Measurements from ENCODE around the gene SLC24A4. TPM values are rescaled to one million over a fixed set of nuclear protein-coding genes. Genes with fewer than 3 reads are reported as not detected.

SLC24A4 gene
- total and polyA plus RNA-seq, 2 of the 4 experiments (the other 2 are of a cell fraction): not detected

GRCh38 chr14:92464156-92464555 is 141.2 kb downstream of the SLC24A4 start:
- Histone ChIP-seq H3K4ac (ENCODE audit: low read depth, low read length) (no peak overlapping the region), H4K8ac (ENCODE audit: low read depth in 2 of 2, low read length in 2 of 2) (no peak overlapping the region), H3K79me1 (ENCODE audit: low read depth in 1 of 2, low read length in 2 of 2) (no peaks in the 10 kb centered on the region), H4K5ac (ENCODE audit: low read depth, low read length) (no peak overlapping the region), H3K4me2 (ENCODE audit: low read depth, low read length) (no peak overlapping the region), H3K4me3 (ENCODE audit: insufficient read depth, low read depth, low read length) (no peak overlapping the region), H3K14ac (replicated peaks; ENCODE audit: low read depth, low read length) (no peak overlapping the region), H3K9me1 (ENCODE audit: insufficient read depth, low read length) (peaks cover 13% of the 10 kb centered on the region), H3K4me1 (ENCODE audit: control insufficient read depth, insufficient read depth, low read length) (peaks cover 6% of the 10 kb centered on the region), H3K27ac (ENCODE audit: insufficient read depth, low read length) (no peak overlapping the region), H3K9me3 (ENCODE audit: control insufficient read depth, insufficient read depth, low read length) (peaks cover 2% of the 10 kb centered on the region; the same call in 1 of the 2 replicates), H2AK9ac (replicated peaks; ENCODE audit: low read depth, low read length, poor library complexity) (no peak overlapping the region), H3K9ac (ENCODE audit: low read depth, low read length) (no peak overlapping the region), H4K20me1 (ENCODE audit: insufficient read depth, low read length) (no peaks in the 10 kb centered on the region), H2BK5ac (ENCODE audit: low read depth, low read length, poor library complexity, severe bottlenecking) (no peak overlapping the region), H3K18ac (ENCODE audit: low read depth, low read length) (no peak overlapping the region), H3K56ac (ENCODE audit: extremely low read depth, insufficient read depth, low read length) (no peak overlapping the region), H4K91ac (ENCODE audit: insufficient read depth, low read depth, low read length) (no peak overlapping the region), H3K23ac (ENCODE audit: low read depth, low read length) (no peak overlapping the region), H2BK120ac (ENCODE audit: low read depth, low read length) (no peak overlapping the region), H3K36me3 (ENCODE audit: control insufficient read depth, insufficient read depth, low read length) (no peaks in the 10 kb centered on the region), H2AFZ (replicated peaks; ENCODE audit: low read length, poor library complexity) (no peak overlapping the region), H2AK5ac (ENCODE audit: low read depth, low read length) (no peak overlapping the region), H2BK20ac (ENCODE audit: low read depth, low read length) (no peak overlapping the region), H2BK15ac (ENCODE audit: low read depth, low read length) (no peak overlapping the region), H3K27me3 (ENCODE audit: control insufficient read depth, insufficient read depth, low read length) (no peaks in the 10 kb centered on the region)
- no peak for DNase-seq
- TF ChIP-seq, protein P1, sequence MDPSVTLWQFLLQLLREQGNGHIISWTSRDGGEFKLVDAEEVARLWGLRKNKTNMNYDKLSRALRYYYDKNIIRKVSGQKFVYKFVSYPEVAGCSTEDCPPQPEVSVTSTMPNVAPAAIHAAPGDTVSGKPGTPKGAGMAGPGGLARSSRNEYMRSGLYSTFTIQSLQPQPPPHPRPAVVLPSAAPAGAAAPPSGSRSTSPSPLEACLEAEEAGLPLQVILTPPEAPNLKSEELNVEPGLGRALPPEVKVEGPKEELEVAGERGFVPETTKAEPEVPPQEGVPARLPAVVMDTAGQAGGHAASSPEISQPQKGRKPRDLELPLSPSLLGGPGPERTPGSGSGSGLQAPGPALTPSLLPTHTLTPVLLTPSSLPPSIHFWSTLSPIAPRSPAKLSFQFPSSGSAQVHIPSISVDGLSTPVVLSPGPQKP (IDR thresholded peaks at IDR 0.05; ENCODE audit: borderline replicate concordance, low read depth, low read length): no peak
- TF ChIP-seq RCOR1 (IDR thresholded peaks at IDR 0.05; ENCODE audit: insufficient replicate concordance, low read length) (no peak), USF2 (IDR thresholded peaks at IDR 0.05; ENCODE audit: low read depth, low read length) (no peak), MAFK (IDR thresholded peaks at IDR 0.05; ENCODE audit: low read depth, low read length) (no peak), BHLHE40 (IDR thresholded peaks at IDR 0.05; ENCODE audit: low read depth, low read length) (no peak), RFX5 (IDR thresholded peaks at IDR 0.05; ENCODE audit: low read depth, low read length) (no peak), MAZ (IDR thresholded peaks at IDR 0.05; ENCODE audit: borderline replicate concordance, low read depth, low read length) (no peak), CEBPB (IDR thresholded peaks at IDR 0.05; ENCODE audit: low read depth, low read length) (no peak), CTCF (conservative IDR thresholded peaks at IDR 0.05; ENCODE audit: low read depth, low read length) (no peak)
- WGBS, 2 experiments (ENCODE audit: extremely low coverage in 2 of 2, insufficient read length in 1 of 2): no CpG with 5 or more reads among the region's 6 CpGs
- in situ Hi-C loops (cut with MboI; ENCODE audit: low sequenced_read_pairs) (no loop called here), dilution Hi-C loops (cut with HindIII; ENCODE audit: low sequenced_read_pairs, unreplicated experiment) (no loop called here), intact Hi-C loops (cut with micrococcal nuclease) (no loop called here)
- ChIA-PET CTCF (no interaction called here), POLR2A (ENCODE audit: unreplicated experiment) (no interaction called here)
- ATAC-seq (ENCODE audit: low read depth): no peak
- BruUV-seq (replicated peaks): no TSS peak

All from IMR-90 (cell line).